Natural killer cell treated with Interleukin-12 subunit alpha and Interleukin-12 subunit beta and Interleukin-15 and Interleukin-18, amount 100 ng/mL, for 72 hours (primary cell): ENCODE measurements around the gene CCDC177. TPM values are rescaled to one million over a fixed set of nuclear protein-coding genes. Genes with fewer than 3 reads are reported as not detected.

Source experiments
- ATAC-seq, 2 donors: fragments of 150-1000 bp; cut with Tn5 transposase in 1 of 2; sonication (Bioruptor Pico), chemical (Tn5 transposase) in 1 of 2; 2 replicates each; pipeline ENCODE4 v1.10.0; 2021
- DNase-seq: peaks from one replicate; pipeline ENCODE4 v3.0.0; 2022; ENCODE audit warnings: low spot score
- H3K27ac Mint-ChIP-seq, 2 donors: 1 replicate in 1 of 2; 2 replicates in 1 of 2; pipeline ENCODE4 v1.8.0; 2022; ENCODE audit warnings: mixed read lengths in 2 of 2, mild to moderate bottlenecking in 1 of 2, moderate library complexity in 1 of 2
- H3K27me3 Mint-ChIP-seq, 2 donors: 1 replicate in 1 of 2; 2 replicates in 1 of 2; pipeline ENCODE4 v1.8.0; 2022; ENCODE audit warnings: mixed read lengths in 2 of 2
- H3K36me3 Mint-ChIP-seq: one replicate; pipeline ENCODE4 v1.8.0; 2022; ENCODE audit warnings: mixed read lengths
- H3K4me1 Mint-ChIP-seq, 2 donors: 1 replicate in 1 of 2; 2 replicates in 1 of 2; pipeline ENCODE4 v1.8.0; 2022; ENCODE audit warnings: low read depth in 2 of 2, mixed read lengths in 2 of 2, mild to moderate bottlenecking in 1 of 2
- H3K4me3 Mint-ChIP-seq: one replicate; pipeline ENCODE4 v1.8.0; 2022; ENCODE audit warnings: mixed read lengths
- H3K9me3 Mint-ChIP-seq: 2 replicates; pipeline ENCODE4 v1.8.0; 2022; ENCODE audit warnings: mixed read lengths
- total RNA-seq, 2 donors: library from RNA; stranded (reverse); gene quantifications; one replicate each; pipeline ENCODE4 v1.2.3, GENCODE V29; 2022

Gene CCDC177
- total RNA-seq, 2 donors from 2014 or later, result not detected

DNA sequence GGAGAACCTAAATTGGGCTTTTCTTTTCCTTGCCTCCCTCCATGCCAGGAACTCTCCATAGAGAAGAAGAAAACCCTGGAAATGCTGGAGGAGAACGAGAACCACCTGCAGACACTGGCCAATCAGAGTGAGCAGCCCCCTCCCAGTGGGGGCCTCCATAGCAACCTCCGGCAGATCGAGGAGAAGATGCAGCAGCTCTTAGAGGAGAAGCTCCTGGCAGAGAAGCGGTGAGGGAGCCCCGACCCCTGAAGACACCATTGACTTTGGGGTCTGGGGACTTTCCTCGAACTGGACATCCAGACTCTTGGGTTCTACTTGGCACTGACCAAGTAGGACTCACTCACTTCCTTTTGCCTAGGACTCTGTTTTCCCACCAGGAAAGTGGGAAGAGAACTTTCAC is 48.8 kb downstream of the CCDC177 start:
- Mint-ChIP-seq H3K36me3 (no peaks in the 10 kb centered on the region), H3K4me1 (no peaks in the 10 kb centered on the region), H3K27me3 (peaks cover 0 to 6% of the 10 kb centered on the region in 2 donors), H3K4me3 (no peak overlapping the region), H3K27ac (no peak overlapping the region), H3K9me3 (no peaks in the 10 kb centered on the region)
- ATAC-seq (no peak), DNase-seq (no peak)

DNA sequence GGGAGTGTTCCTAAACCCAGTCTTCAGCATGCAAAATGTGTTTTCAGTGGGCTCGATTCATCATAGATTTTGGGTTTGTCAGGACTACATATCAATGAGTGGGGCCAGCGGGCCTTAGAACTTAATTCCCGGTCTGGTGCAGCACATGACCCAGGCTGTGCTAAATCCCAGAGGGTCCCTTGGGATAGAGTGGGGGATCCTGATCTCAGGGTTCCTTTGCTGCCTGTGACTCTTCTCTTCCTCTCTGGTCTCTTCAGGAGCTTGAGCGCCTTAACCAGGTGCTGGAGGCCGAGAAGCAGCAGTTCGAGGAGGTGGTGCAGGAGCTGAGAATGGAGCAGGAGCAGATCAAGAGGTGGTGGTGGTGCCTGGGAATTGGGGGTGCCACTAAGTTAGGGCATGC is 52.6 kb downstream of the CCDC177 start:
- Mint-ChIP-seq H3K36me3 (no peaks in the 10 kb centered on the region), H3K27ac (no peak overlapping the region), H3K4me1 (no peaks in the 10 kb centered on the region), H3K27me3 (peaks cover 7 to 17% of the 10 kb centered on the region in 2 donors), H3K4me3 (no peak overlapping the region), H3K9me3 (no peaks in the 10 kb centered on the region)
- DNase-seq (no peak), ATAC-seq (no peak)

Other genes starting within 250 kb of the CCDC177 start
- 100 to 1,000 TPM; 227 to 233 TPM for gene ERH, start 176.6 kb downstream of the CCDC177 start, total RNA-seq
- gene SLC39A9, start 176.2 kb downstream of the CCDC177 start, total RNA-seq, result 10 to 100 TPM; 59.5 to 62.2 TPM
- under 1 TPM; 0.14 to 0.21 TPM for gene PLEKHD1, start 90.1 kb downstream of the CCDC177 start, total RNA-seq
- gene SUSD6, start 36.7 kb upstream of the CCDC177 start, total RNA-seq, result 100 to 1,000 TPM; 111 to 139 TPM
- 100 to 1,000 TPM; 317 to 354 TPM for gene SRSF5, start 192.3 kb upstream of the CCDC177 start, total RNA-seq
- not detected for gene SLC10A1, start 222.4 kb upstream of the CCDC177 start, total RNA-seq